Smooth muscle cell (in vitro differentiated cells): ENCODE measurements around the gene EPAS1. TPM values are rescaled to one million over a fixed set of nuclear protein-coding genes. Genes with fewer than 3 reads are reported as not detected.

Experiments used
- DNase-seq: peaks from one replicate; lab custom pipeline; 2025; ENCODE audit not compliant: unreplicated experiment; lab: John Stamatoyannopoulos, UW
- H2AFZ ChIP-seq: fragments of 200-600 bp; sonication (generic); 2 replicates; pipeline ENCODE4 v1.6.0; 2016; ENCODE audit warnings: antibody characterized with exemption, low read depth, mild to moderate bottlenecking
- H3F3A ChIP-seq: fragments of 200-600 bp; sonication (generic); 2 replicates; pipeline ENCODE4 v1.6.0; 2017; ENCODE audit warnings: antibody characterized with exemption, low read depth
- H3K27ac ChIP-seq: fragments of 200-600 bp; sonication (generic); 2 replicates; pipeline ENCODE4 v1.5.1; 2016; ENCODE audit warnings: low read depth, mild to moderate bottlenecking
- H3K27me3 ChIP-seq: fragments of 200-600 bp; sonication (generic); 2 replicates; pipeline ENCODE4 v1.6.1; 2016; ENCODE audit warnings: low read depth, mild to moderate bottlenecking
- H3K36me3 ChIP-seq: fragments of 200-600 bp; sonication (generic); 2 replicates; pipeline ENCODE4 v1.5.1; 2016; ENCODE audit warnings: low read depth
- H3K4me1 ChIP-seq: fragments of 200-600 bp; sonication (generic); 2 replicates; pipeline ENCODE4 v1.5.1; 2016; ENCODE audit warnings: low read depth
- H3K4me2 ChIP-seq: fragments of 200-600 bp; sonication (generic); 2 replicates; pipeline ENCODE4 v1.6.0; 2016; ENCODE audit warnings: mild to moderate bottlenecking
- H3K4me3 ChIP-seq: fragments of 200-600 bp; sonication (generic); 2 replicates; pipeline ENCODE4 v1.5.1; 2016; ENCODE audit warnings: mild to moderate bottlenecking
- H3K79me2 ChIP-seq: fragments of 200-600 bp; sonication (generic); 2 replicates; pipeline ENCODE4 v1.6.0; 2016; ENCODE audit warnings: low read depth, mild to moderate bottlenecking
- H3K9ac ChIP-seq: fragments of 200-600 bp; sonication (generic); 2 replicates; pipeline ENCODE4 v1.6.0; 2016; ENCODE audit warnings: low read depth
- H3K9me3 ChIP-seq: fragments of 200-600 bp; sonication (generic); replicated peaks from 2 replicates; pipeline ENCODE4 v1.5.1; 2016; ENCODE audit warnings: low read depth
- H4K20me1 ChIP-seq: fragments of 200-600 bp; sonication (generic); 2 replicates; pipeline ENCODE4 v1.6.0; 2016; ENCODE audit warnings: low read depth
- CTCF ChIP-seq: fragments of 200-600 bp; sonication (generic); IDR thresholded peaks from 2 replicates; pipeline ENCODE4 v1.5.1; 2017; ENCODE audit warnings: borderline replicate concordance, mild to moderate bottlenecking, antibody characterized with exemption; ENCODE audit not compliant: insufficient read depth, poor library complexity, severe bottlenecking
- WGBS: methylation state at CpG from one replicate; pipeline ENCODE4 v1.1.7; 2016; ENCODE audit warnings: low lambda C conversion rate; 5-methylcytosine and 5-hydroxymethylcytosine counted together
- polyA plus RNA-seq: library from polyadenylated mRNA; unstranded; fragments of >200 nt; fragmentation: Nextera tagmentation; extraction: Ambion mirVana; gene quantifications from 2 replicates; pipeline ENCODE4 v1.2.1, GENCODE V29; 2016
- total RNA-seq: library from RNA; depleted of rRNA; stranded (reverse); fragments of >200 nt; gene quantifications from 2 replicates; pipeline ENCODE4 v1.2.3, GENCODE V29; 2014

The EPAS1 gene
- total and polyA plus RNA-seq, 2 experiments from 2014 or later: 31.7 to 91.6 TPM

- 88% methylated on average over 1 of the region's 1 CpG for WGBS
- Histone ChIP-seq H3K9me3 (no peaks in the 10 kb centered on the region), H3K27me3 (no peaks in the 10 kb centered on the region), H3F3A (no peaks in the 10 kb centered on the region), H3K9ac (no peak overlapping the region), H3K79me2 (no peaks in the 10 kb centered on the region), H2AFZ (no peak overlapping the region), H3K4me1 (no peaks in the 10 kb centered on the region), H3K4me2 (no peak overlapping the region), H4K20me1 (no peaks in the 10 kb centered on the region), H3K4me3 (no peak overlapping the region), H3K36me3 (no peaks in the 10 kb centered on the region), H3K27ac (no peak overlapping the region)
- TF ChIP-seq CTCF: no peak
- no peak for DNase-seq
Measured at GRCh38 chr2:46281939-46282338, 15.3 kb upstream of the EPAS1 start.

GRCh38 chr2:46283693-46284092, 13.5 kb upstream of the EPAS1 start:
- Histone ChIP-seq H3K27ac (no peak overlapping the region), H3F3A (no peaks in the 10 kb centered on the region), H3K4me2 (no peak overlapping the region), H3K4me3 (no peak overlapping the region), H3K36me3 (no peaks in the 10 kb centered on the region), H3K4me1 (no peaks in the 10 kb centered on the region), H3K9ac (no peak overlapping the region), H3K79me2 (no peaks in the 10 kb centered on the region), H4K20me1 (no peaks in the 10 kb centered on the region), H3K27me3 (no peaks in the 10 kb centered on the region), H3K9me3 (no peaks in the 10 kb centered on the region), H2AFZ (no peak overlapping the region)
- WGBS: 91% methylated on average over 3 of the region's 3 CpGs
- DNase-seq: no peak
- no peak for TF ChIP-seq CTCF

GRCh38 chr2:46284260-46284659, 12.9 kb upstream of the EPAS1 start:
- Histone ChIP-seq H3K27ac (no peak overlapping the region), H3K79me2 (no peaks in the 10 kb centered on the region), H3K27me3 (no peaks in the 10 kb centered on the region), H3K9me3 (no peaks in the 10 kb centered on the region), H3F3A (no peaks in the 10 kb centered on the region), H3K4me3 (no peak overlapping the region), H3K4me2 (no peak overlapping the region), H3K36me3 (no peaks in the 10 kb centered on the region), H3K4me1 (no peaks in the 10 kb centered on the region), H2AFZ (peak overlapping the region; percentile 2), H3K9ac (no peak overlapping the region), H4K20me1 (no peaks in the 10 kb centered on the region)
- 100% methylated on average over 1 of the region's 1 CpG for WGBS
- TF ChIP-seq CTCF: no peak
- no peak for DNase-seq

- TF ChIP-seq CTCF: no peak
- H3K79me2 ChIP-seq: no peaks in the 10 kb centered on the region
- H3K27ac ChIP-seq: no peak overlapping the region
- H3K4me1 ChIP-seq: no peaks in the 10 kb centered on the region
- no peaks in the 10 kb centered on the region for H4K20me1 ChIP-seq
- WGBS: 37% methylated on average over 5 of the region's 5 CpGs
- H3K9me3 ChIP-seq: no peaks in the 10 kb centered on the region
- H3K4me2 ChIP-seq: no peak overlapping the region
- H3K4me3 ChIP-seq: no peak overlapping the region
- H3F3A ChIP-seq: no peaks in the 10 kb centered on the region
- peak overlapping the region; percentile 2 for H2AFZ ChIP-seq
- no peak overlapping the region for H3K9ac ChIP-seq
- DNase-seq: no peak
- no peaks in the 10 kb centered on the region for H3K27me3 ChIP-seq
- H3K36me3 ChIP-seq: no peaks in the 10 kb centered on the region
Measured at GRCh38 chr2:46284796-46285195, 12.4 kb upstream of the EPAS1 start.
